Endothelial cell of umbilical vein (primary cell): ENCODE results near the gene PPM1F. TPM values are rescaled to one million over a fixed set of nuclear protein-coding genes. Genes with fewer than 3 reads are reported as not detected.

Experiments used
- BruUV-seq: library from RNA; stranded (reverse); fragments of 400-500 nt; replicated peaks from 2 replicates; lab custom pipeline; 2021; lab: Mats Ljungman, UMichigan
- CTCF ChIA-PET: fragments of 300-600, 350-600 bp; sonication (Branson Sonifier 250); formaldehyde crosslinking; loops from one replicate; lab custom pipeline; 2021; ENCODE audit warnings: antibody characterized with exemption, inconsistent platforms; lab: Charles Lee
- POLR2A ChIA-PET: fragments of 300-600, 350-600 bp; sonication (Branson Sonifier 250); formaldehyde crosslinking; loops from one replicate; lab custom pipeline; 2021; ENCODE audit warnings: antibody characterized with exemption, inconsistent platforms; lab: Charles Lee
- DNase-seq: peaks from one replicate; pipeline ENCODE4 v3.0.0-alpha.2; 2011; ENCODE audit warnings: low read depth, low spot score
- FAIRE-seq: peaks from 2 replicates; lab custom pipeline; 2011; peaks lifted over from hg19 to GRCh38; lab: Jason Lieb, UNC
- H2AFZ ChIP-seq: 2 replicates; pipeline ENCODE4 v1.6.0; 2012; ENCODE audit warnings: low read depth, low read length, control low read depth, inconsistent platforms
- H3K27ac ChIP-seq: 2 replicates; pipeline ENCODE4 v1.5.1; 2011; ENCODE audit warnings: low read depth, mild to moderate bottlenecking, control low read depth, low read length, moderate library complexity; ENCODE audit not compliant: insufficient read depth
- H3K27me3 ChIP-seq, 2 experiments: 2 replicates each; pipeline versions ENCODE4 v1.6.0 to v1.6.1; 2011; ENCODE audit warnings: low read length in 2 of 2, mixed read lengths in 1 of 2; ENCODE audit not compliant: control insufficient read depth in 2 of 2, insufficient read depth in 2 of 2
- H3K36me3 ChIP-seq, 2 experiments: 2 replicates in 1 of 2; 3 replicates in 1 of 2; pipeline ENCODE4 v1.5.1; 2011; ENCODE audit warnings: low read length in 2 of 2, mild to moderate bottlenecking in 1 of 2, moderate library complexity in 1 of 2; ENCODE audit not compliant: control insufficient read depth in 2 of 2, insufficient read depth in 2 of 2; ENCODE audit errors: extremely low read depth in 1 of 2
- H3K4me1 ChIP-seq: 3 replicates; pipeline ENCODE4 v1.5.1; 2011; ENCODE audit warnings: mild to moderate bottlenecking, low read length; ENCODE audit not compliant: control insufficient read depth, insufficient read depth; ENCODE audit errors: extremely low read depth
- H3K4me2 ChIP-seq: 2 replicates; pipeline ENCODE4 v1.6.1; 2011; ENCODE audit warnings: low read length, control low read depth, mixed read lengths; ENCODE audit not compliant: insufficient read depth
- H3K4me3 ChIP-seq, 3 experiments: fragments of 200-600 bp in 1 of 3; sonication (generic), shearing (Covaris generic) in 1 of 3; replicated peaks in 1 of 3; 2 replicates each; pipeline ENCODE4 v1.5.1; 2011 to 2016; ENCODE audit warnings: control low read depth in 3 of 3, low read length in 3 of 3, mild to moderate bottlenecking in 2 of 3, inconsistent platforms in 1 of 3, low read depth in 1 of 3, moderate library complexity in 1 of 3; ENCODE audit not compliant: insufficient read depth in 1 of 3
- H3K79me2 ChIP-seq: 2 replicates; pipeline ENCODE4 v1.6.0; 2012; ENCODE audit warnings: low read length, inconsistent platforms; ENCODE audit not compliant: control insufficient read depth, insufficient read depth
- H3K9ac ChIP-seq: replicated peaks from 2 replicates; pipeline ENCODE3; 2011; ENCODE audit warnings: low read length, control low read depth; ENCODE audit not compliant: insufficient read depth; ENCODE audit errors: extremely low read depth
- H3K9me1 ChIP-seq: replicated peaks from 3 replicates; pipeline ENCODE4 v1.6.0; 2011; ENCODE audit warnings: mild to moderate bottlenecking, low read length; ENCODE audit not compliant: control insufficient read depth, insufficient read depth; ENCODE audit errors: extremely low read depth
- H3K9me3 ChIP-seq: replicated peaks from 2 replicates; pipeline ENCODE4 v1.5.1; 2012; ENCODE audit warnings: low read length, inconsistent platforms; ENCODE audit not compliant: control insufficient read depth, insufficient read depth
- H4K20me1 ChIP-seq: replicated peaks from 2 replicates; pipeline ENCODE3; 2011; ENCODE audit warnings: mild to moderate bottlenecking, low read length; ENCODE audit not compliant: control insufficient read depth, insufficient read depth; ENCODE audit errors: extremely low read depth
- EZH2 ChIP-seq: IDR thresholded peaks from 2 replicates; pipeline ENCODE4 v1.6.1; 2012; ENCODE audit warnings: borderline replicate concordance, low read depth, mild to moderate bottlenecking, moderate library complexity, low read length, inconsistent platforms; ENCODE audit not compliant: severe bottlenecking
- GATA2 ChIP-seq: IDR thresholded peaks from 2 replicates; pipeline ENCODE4 v1.7.0; 2011; ENCODE audit warnings: low read depth, mild to moderate bottlenecking, moderate library complexity, mixed read lengths, low read length; ENCODE audit not compliant: insufficient read length, insufficient read depth
- JUN ChIP-seq: IDR thresholded peaks from 2 replicates; pipeline ENCODE4 v1.6.1; 2011; ENCODE audit warnings: borderline replicate concordance, low read depth; ENCODE audit not compliant: insufficient read length, insufficient read depth
- MYC ChIP-seq: IDR thresholded peaks from one replicate; pipeline ENCODE4 v1.6.1; 2011; ENCODE audit warnings: mild to moderate bottlenecking, low read depth, low read length
- POLR2A ChIP-seq: IDR thresholded peaks from 2 replicates; pipeline ENCODE4 v1.6.1; 2012; ENCODE audit warnings: low read depth, mild to moderate bottlenecking, control low read depth, low read length
- POLR2AphosphoS5 ChIP-seq: IDR thresholded peaks from 2 replicates; pipeline ENCODE4 v1.6.1; 2012; ENCODE audit warnings: low read depth, mild to moderate bottlenecking, control low read depth, low read length, moderate library complexity; ENCODE audit not compliant: insufficient read depth
- dilution Hi-C: fragments of 300-500 bp; cut with MboI; formaldehyde crosslinking; loops from one replicate; pipeline ENCODE4 v1.15.0; 2019; ENCODE audit warnings: low sequenced_read_pairs; ENCODE audit not compliant: extremely low pct_ligation_motif_present
- intact Hi-C: fragments of 100-400 bp; cut with micrococcal nuclease; formaldehyde crosslinking; loops from one replicate; pipeline ENCODE4 v1.10.0; 2022
- polyA plus RNA-seq, 4 experiments: library from polyadenylated mRNA; depleted of rRNA in 3 of 4; stranded (reverse) in 3 of 4; unstranded in 1 of 4; fragments of >200 nt; gene quantifications; 2 replicates each; pipeline versions ENCODE4 v1.2.1 to v1.2.3, GENCODE V29; 2011 to 2012; ENCODE audit warnings: missing spikeins in 1 of 4
- total RNA-seq: library from RNA; stranded (reverse); gene quantifications from 2 replicates; pipeline ENCODE4 v1.2.3, GENCODE V29; 2021
- TF ChIP-seq, protein P1 (sequence below), 2 donors: IDR thresholded peaks; 1 replicate in 1 of 2; 2 replicates in 1 of 2; pipeline ENCODE4 v1.5.1; 2011; ENCODE audit warnings: low read length in 2 of 2, mild to moderate bottlenecking in 2 of 2, moderate library complexity in 2 of 2, control low read depth in 1 of 2, inconsistent platforms in 1 of 2, low read depth in 1 of 2; ENCODE audit not compliant: insufficient read depth in 1 of 2; ENCODE audit errors: extremely low read depth in 1 of 2
- TF ChIP-seq, protein P2 (sequence below): IDR thresholded peaks from 2 replicates; pipeline ENCODE4 v1.6.1; 2011; ENCODE audit not compliant: insufficient read depth, insufficient read length

The PPM1F gene
- total and polyA plus RNA-seq, 2 donors (not counting 3 experiments of a cell fraction or from before 2014, with no cell fraction given), result 107 to 178 TPM

- H3K4me1 ChIP-seq, result no peaks in the 10 kb centered on the region
- intact Hi-C loops, result no loop called here
- no peak overlapping the region for H2AFZ ChIP-seq
- no peaks in the 10 kb centered on the region for H3K36me3 ChIP-seq
- H3K9me3 ChIP-seq, result no peaks in the 10 kb centered on the region
- no peaks in the 10 kb centered on the region for H3K79me2 ChIP-seq
- H3K9me1 ChIP-seq, result no peaks in the 10 kb centered on the region
- no peaks in the 10 kb centered on the region for H4K20me1 ChIP-seq
- BruUV-seq, result no TSS peak
- no peak overlapping the region for H3K27ac ChIP-seq
- CTCF ChIA-PET, result no interaction called here
- no peak overlapping the region for H3K4me3 ChIP-seq
- POLR2A ChIA-PET, result no interaction called here
- H3K27me3 ChIP-seq, result no peaks in the 10 kb centered on the region
- no peak overlapping the region for H3K4me2 ChIP-seq
- dilution Hi-C loops, result no loop called here
- no peak overlapping the region for H3K9ac ChIP-seq
- no peak for TF ChIP-seq POLR2A
- TF ChIP-seq POLR2AphosphoS5, result no peak
- no peak for TF ChIP-seq GATA2
- TF ChIP-seq JUN, result no peak
- TF ChIP-seq MYC, result no peak
- FAIRE-seq (no peak), DNase-seq (no peak)
These were observed 57.8 kb downstream of the PPM1F start for GRCh38 chr22:21894799-21895198.

- Histone ChIP-seq H3K27ac (no peak overlapping the region), H3K36me3 (no peaks in the 10 kb centered on the region), H3K27me3 (no peaks in the 10 kb centered on the region), H4K20me1 (no peaks in the 10 kb centered on the region), H3K4me1 (no peaks in the 10 kb centered on the region), H3K4me2 (no peak overlapping the region), H3K79me2 (no peaks in the 10 kb centered on the region), H2AFZ (no peak overlapping the region), H3K4me3 (no peak overlapping the region), H3K9me3 (no peaks in the 10 kb centered on the region), H3K9ac (no peak overlapping the region), H3K9me1 (no peaks in the 10 kb centered on the region)
- intact Hi-C loops, result no loop called here
- dilution Hi-C loops, result no loop called here
- ChIA-PET CTCF (interaction anchor here (0.8 kb wide), 1 partner anchor 12 kb away, joined by 3 read pairs; no protein-coding TSS in a partner anchor), POLR2A (no interaction called here)
- BruUV-seq, result no TSS peak
- DNase-seq (no peak), FAIRE-seq (no peak)
- TF ChIP-seq MYC (no peak), POLR2AphosphoS5 (no peak), JUN (no peak), EZH2 (no peak), POLR2A (no peak)
- TF ChIP-seq, protein P1, sequence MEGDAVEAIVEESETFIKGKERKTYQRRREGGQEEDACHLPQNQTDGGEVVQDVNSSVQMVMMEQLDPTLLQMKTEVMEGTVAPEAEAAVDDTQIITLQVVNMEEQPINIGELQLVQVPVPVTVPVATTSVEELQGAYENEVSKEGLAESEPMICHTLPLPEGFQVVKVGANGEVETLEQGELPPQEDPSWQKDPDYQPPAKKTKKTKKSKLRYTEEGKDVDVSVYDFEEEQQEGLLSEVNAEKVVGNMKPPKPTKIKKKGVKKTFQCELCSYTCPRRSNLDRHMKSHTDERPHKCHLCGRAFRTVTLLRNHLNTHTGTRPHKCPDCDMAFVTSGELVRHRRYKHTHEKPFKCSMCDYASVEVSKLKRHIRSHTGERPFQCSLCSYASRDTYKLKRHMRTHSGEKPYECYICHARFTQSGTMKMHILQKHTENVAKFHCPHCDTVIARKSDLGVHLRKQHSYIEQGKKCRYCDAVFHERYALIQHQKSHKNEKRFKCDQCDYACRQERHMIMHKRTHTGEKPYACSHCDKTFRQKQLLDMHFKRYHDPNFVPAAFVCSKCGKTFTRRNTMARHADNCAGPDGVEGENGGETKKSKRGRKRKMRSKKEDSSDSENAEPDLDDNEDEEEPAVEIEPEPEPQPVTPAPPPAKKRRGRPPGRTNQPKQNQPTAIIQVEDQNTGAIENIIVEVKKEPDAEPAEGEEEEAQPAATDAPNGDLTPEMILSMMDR (IDR thresholded peaks at IDR 0.05; ENCODE audit: extremely low read depth in 1 of 2, insufficient read depth in 1 of 2, low read depth in 1 of 2, low read length in 2 of 2), result no peak
- TF ChIP-seq, protein P2, sequence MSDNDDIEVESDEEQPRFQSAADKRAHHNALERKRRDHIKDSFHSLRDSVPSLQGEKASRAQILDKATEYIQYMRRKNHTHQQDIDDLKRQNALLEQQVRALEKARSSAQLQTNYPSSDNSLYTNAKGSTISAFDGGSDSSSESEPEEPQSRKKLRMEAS, result no peak
These were observed 63.2 kb downstream of the PPM1F start for GRCh38 chr22:21889251-21889990.
